Lung (tissue), 12 donors: Measurements from ENCODE around the gene VWC2L. TPM values are rescaled to one million over a fixed set of nuclear protein-coding genes. Genes with fewer than 3 reads are reported as not detected.

Experiments
- ATAC-seq: fragments of 200-7000 bp; cut with Tn5 transposase; one replicate; pipeline ENCODE4 v1.9.1; 2020; ENCODE audit warnings: moderate number of reproducible peaks; ENCODE audit not compliant: insufficient read depth, low FRiP score
- DNase-seq, 3 donors: peaks; one replicate each; pipeline ENCODE4 v3.0.0-alpha.2; 2013 to 2017
- H3K27ac ChIP-seq, 2 donors: one replicate each; pipeline ENCODE4 v1.5.1; 2013; ENCODE audit warnings: mild to moderate bottlenecking in 2 of 2, moderate library complexity in 2 of 2, control low read depth in 1 of 2, inconsistent platforms in 1 of 2, low read depth in 1 of 2, low read length in 1 of 2
- H3K27me3 ChIP-seq, 3 donors: one replicate each; pipeline ENCODE4 v1.5.1; 2013; ENCODE audit warnings: low read length in 2 of 3; ENCODE audit not compliant: control insufficient read depth in 3 of 3, insufficient read depth in 3 of 3
- H3K36me3 ChIP-seq, 4 donors: one replicate each; pipeline ENCODE4 v1.5.1; 2013; ENCODE audit warnings: low read length in 4 of 4, mild to moderate bottlenecking in 1 of 4, moderate library complexity in 1 of 4; ENCODE audit not compliant: control insufficient read depth in 4 of 4, insufficient read depth in 4 of 4
- H3K4me1 ChIP-seq, 5 donors: one replicate each; pipeline ENCODE4 v1.5.1; 2013; ENCODE audit warnings: low read length in 5 of 5, mild to moderate bottlenecking in 2 of 5, moderate library complexity in 1 of 5; ENCODE audit not compliant: control insufficient read depth in 5 of 5, insufficient read depth in 5 of 5
- H3K4me3 ChIP-seq: one replicate; pipeline ENCODE4 v1.5.1; 2013; ENCODE audit warnings: mild to moderate bottlenecking, control low read depth, moderate library complexity
- H3K9ac ChIP-seq, 2 donors: one replicate each; pipeline ENCODE4 v1.5.1; 2013; ENCODE audit warnings: low read length in 2 of 2, control low read depth in 1 of 2; ENCODE audit not compliant: insufficient read depth in 1 of 2
- H3K9me3 ChIP-seq, 4 donors: one replicate each; pipeline ENCODE4 v1.5.1; 2013; ENCODE audit warnings: low read length in 3 of 4, mild to moderate bottlenecking in 1 of 4, moderate library complexity in 1 of 4; ENCODE audit not compliant: control insufficient read depth in 4 of 4, insufficient read depth in 3 of 4
- CTCF ChIP-seq: IDR thresholded peaks from 2 replicates; pipeline ENCODE4 v1.5.1; 2012; ENCODE audit warnings: mild to moderate bottlenecking; ENCODE audit errors: control extremely low read depth, extremely low read depth
- WGBS, 2 donors: extraction: QIAGEN DNeasy Blood & Tissue Kit; methylation state at CpG; one replicate each; pipeline ENCODE4 v1.1.7; 2013; 5-methylcytosine and 5-hydroxymethylcytosine counted together
- polyA plus RNA-seq, 2 donors: library from polyadenylated mRNA; stranded (reverse); fragments of 200-250 nt; gene quantifications; one replicate each; pipeline ENCODE4 v1.2.1, GENCODE V29; 2013
- total RNA-seq, 2 donors: library from RNA; depleted of rRNA in 1 of 2; stranded (reverse); fragments of >200 nt in 1 of 2; gene quantifications; one replicate each; pipeline ENCODE4 v1.2.1, GENCODE V29; 2014 to 2021
- donor health status: control.
- donor health status: control.
- donor health status: Bipolar disorder and iron deficiency.
- donor health status: healthy.
- donor health status: DM: yes; HTN: yes; CAD: no.

Gene VWC2L
- total and polyA plus RNA-seq, 4 donors, result 0.01 to 0.57 (median 0.14) TPM

- Histone ChIP-seq H3K27ac (no peak overlapping the region), H3K9ac (no peak overlapping the region), H3K27me3 (no peaks in the 10 kb centered on the region), H3K36me3 (no peaks in the 10 kb centered on the region), H3K9me3 (no peaks in the 10 kb centered on the region), H3K4me1 (no peaks in the 10 kb centered on the region), H3K4me3 (no peak overlapping the region)
- no peak for TF ChIP-seq CTCF
- DNase-seq, result no peak
- WGBS, 2 donors, result 75 to 82% methylated on average over 3 of the region's 3 CpGs
- no peak for ATAC-seq
These were observed 147.0 kb downstream of the VWC2L start for GRCh38 chr2:214557884-214558283.

- no peaks in the 10 kb centered on the region for H3K36me3 ChIP-seq
- TF ChIP-seq CTCF, result no peak
These were observed 147.5 kb downstream of the VWC2L start for GRCh38 chr2:214558341-214558740.

GRCh38 chr2:214560176-214560575 lies 149.3 kb downstream of the VWC2L start:
- Histone ChIP-seq H3K4me1 (no peaks in the 10 kb centered on the region), H3K4me3 (no peak overlapping the region), H3K9me3 (peaks cover 0 to 4% (median 0%) of the 10 kb centered on the region in 4 donors), H3K27ac (no peak overlapping the region), H3K36me3 (no peaks in the 10 kb centered on the region), H3K27me3 (no peaks in the 10 kb centered on the region), H3K9ac (no peak overlapping the region)
- no peak for TF ChIP-seq CTCF
- WGBS, 2 donors, result 72 to 74% methylated on average over 4 of the region's 4 CpGs
- ATAC-seq (no peak), DNase-seq (no peak)

More at GRCh38 chr2:214558341-214558740, 147.5 kb downstream of the VWC2L start:
- Histone ChIP-seq H3K9ac (no peak overlapping the region), H3K27ac (no peak overlapping the region), H3K4me3 (no peak overlapping the region), H3K27me3 (no peaks in the 10 kb centered on the region), H3K4me1 (no peaks in the 10 kb centered on the region), H3K9me3 (no peaks in the 10 kb centered on the region)
- DNase-seq (no peak), ATAC-seq (no peak)
- WGBS, 2 donors, result 85 to 95% methylated on average over 1 of the region's 1 CpG

- H3K4me3 ChIP-seq, result no peak overlapping the region
These were observed 149.8 kb downstream of the VWC2L start for GRCh38 chr2:214560618-214561190.

More at GRCh38 chr2:214560618-214561190, 149.8 kb downstream of the VWC2L start:
- ATAC-seq (no peak), DNase-seq (no peak)
- 73 to 79% methylated on average over 1 of the region's 1 CpG for WGBS, 2 donors
- Histone ChIP-seq H3K36me3 (no peaks in the 10 kb centered on the region), H3K27ac (no peak overlapping the region), H3K9me3 (peaks cover 0 to 4% (median 0%) of the 10 kb centered on the region in 4 donors), H3K4me1 (no peaks in the 10 kb centered on the region), H3K9ac (no peak overlapping the region), H3K27me3 (no peaks in the 10 kb centered on the region)
- no peak for TF ChIP-seq CTCF
